ENCODE results near the gene TMEM59L.

DNA sequence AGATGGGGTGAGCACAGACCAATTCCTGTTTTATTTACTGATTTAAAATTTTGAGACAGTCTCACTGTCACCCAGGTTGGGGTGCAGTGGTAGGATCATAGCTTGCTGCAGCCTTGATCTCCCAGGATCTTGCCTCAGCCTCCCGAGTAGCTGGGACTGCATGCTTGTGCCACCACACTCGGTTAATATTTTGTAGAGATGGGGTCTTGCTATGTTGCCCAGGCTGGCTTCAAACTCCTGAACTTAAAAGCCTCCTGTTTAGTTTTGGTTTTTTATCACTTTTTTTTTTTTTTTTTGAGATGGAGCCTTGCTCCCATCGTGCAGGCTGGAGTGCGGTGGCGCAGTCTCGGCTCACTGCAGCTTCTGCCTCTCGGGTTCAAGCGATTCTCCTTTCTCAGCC is 36.3 kb upstream of the TMEM59L start:
- TF ChIP-seq, protein P1, sequence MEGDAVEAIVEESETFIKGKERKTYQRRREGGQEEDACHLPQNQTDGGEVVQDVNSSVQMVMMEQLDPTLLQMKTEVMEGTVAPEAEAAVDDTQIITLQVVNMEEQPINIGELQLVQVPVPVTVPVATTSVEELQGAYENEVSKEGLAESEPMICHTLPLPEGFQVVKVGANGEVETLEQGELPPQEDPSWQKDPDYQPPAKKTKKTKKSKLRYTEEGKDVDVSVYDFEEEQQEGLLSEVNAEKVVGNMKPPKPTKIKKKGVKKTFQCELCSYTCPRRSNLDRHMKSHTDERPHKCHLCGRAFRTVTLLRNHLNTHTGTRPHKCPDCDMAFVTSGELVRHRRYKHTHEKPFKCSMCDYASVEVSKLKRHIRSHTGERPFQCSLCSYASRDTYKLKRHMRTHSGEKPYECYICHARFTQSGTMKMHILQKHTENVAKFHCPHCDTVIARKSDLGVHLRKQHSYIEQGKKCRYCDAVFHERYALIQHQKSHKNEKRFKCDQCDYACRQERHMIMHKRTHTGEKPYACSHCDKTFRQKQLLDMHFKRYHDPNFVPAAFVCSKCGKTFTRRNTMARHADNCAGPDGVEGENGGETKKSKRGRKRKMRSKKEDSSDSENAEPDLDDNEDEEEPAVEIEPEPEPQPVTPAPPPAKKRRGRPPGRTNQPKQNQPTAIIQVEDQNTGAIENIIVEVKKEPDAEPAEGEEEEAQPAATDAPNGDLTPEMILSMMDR (IDR thresholded peaks at IDR 0.05), result no peak
- TF ChIP-seq POLR2A (IDR thresholded peaks at IDR 0.05), result no peak
